Measurements from ENCODE around the gene SND1.

The SND1 gene

DNA sequence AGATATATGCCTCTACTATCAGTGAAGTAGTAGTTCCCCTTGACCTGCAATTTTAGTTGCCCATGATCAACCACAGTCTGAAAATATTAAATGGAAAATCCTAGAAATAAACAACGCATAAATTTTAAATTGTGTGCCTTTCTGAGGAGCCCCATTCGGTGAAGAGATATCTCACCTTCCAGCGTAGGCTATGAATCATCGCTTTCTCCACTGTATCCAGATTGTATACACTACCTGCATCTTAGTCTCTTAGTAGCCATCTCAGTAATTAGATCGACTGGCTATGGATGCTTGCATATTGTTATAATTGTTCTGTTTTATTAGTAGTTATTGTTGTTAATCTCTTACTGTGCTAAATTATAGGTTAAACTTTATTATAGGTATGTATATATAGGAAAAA is 227.9 kb downstream of the SND1 start:
- DNase-seq (ENCODE audit: low read depth) = no peak
- no peak overlapping the region for H3K4me3 ChIP-seq (ENCODE audit: low read depth, low read length)
- TF ChIP-seq, protein P1, sequence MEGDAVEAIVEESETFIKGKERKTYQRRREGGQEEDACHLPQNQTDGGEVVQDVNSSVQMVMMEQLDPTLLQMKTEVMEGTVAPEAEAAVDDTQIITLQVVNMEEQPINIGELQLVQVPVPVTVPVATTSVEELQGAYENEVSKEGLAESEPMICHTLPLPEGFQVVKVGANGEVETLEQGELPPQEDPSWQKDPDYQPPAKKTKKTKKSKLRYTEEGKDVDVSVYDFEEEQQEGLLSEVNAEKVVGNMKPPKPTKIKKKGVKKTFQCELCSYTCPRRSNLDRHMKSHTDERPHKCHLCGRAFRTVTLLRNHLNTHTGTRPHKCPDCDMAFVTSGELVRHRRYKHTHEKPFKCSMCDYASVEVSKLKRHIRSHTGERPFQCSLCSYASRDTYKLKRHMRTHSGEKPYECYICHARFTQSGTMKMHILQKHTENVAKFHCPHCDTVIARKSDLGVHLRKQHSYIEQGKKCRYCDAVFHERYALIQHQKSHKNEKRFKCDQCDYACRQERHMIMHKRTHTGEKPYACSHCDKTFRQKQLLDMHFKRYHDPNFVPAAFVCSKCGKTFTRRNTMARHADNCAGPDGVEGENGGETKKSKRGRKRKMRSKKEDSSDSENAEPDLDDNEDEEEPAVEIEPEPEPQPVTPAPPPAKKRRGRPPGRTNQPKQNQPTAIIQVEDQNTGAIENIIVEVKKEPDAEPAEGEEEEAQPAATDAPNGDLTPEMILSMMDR (IDR thresholded peaks at IDR 0.05; ENCODE audit: insufficient read depth, low read depth, low read length, missing control alignments) = no peak

DNA sequence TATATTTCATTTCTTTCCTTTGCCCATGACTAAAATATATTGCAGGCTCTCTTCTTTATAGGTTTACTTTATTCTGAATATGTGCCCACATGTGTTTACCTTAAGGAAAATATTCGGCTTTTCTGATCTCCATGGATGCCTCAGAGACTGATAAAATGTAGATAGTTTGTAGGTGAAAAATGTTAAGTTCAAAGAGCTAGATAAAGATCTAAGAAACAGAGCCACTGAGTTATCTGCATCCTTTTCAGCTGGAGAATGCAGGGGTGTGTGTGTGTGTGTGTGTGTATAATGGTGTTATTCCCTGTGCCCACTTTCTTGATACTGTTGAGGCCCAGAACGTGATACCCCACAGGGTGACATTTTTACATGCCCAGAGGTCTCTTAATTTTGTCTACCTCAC is 228.5 kb downstream of the SND1 start:
- DNase-seq (ENCODE audit: low read depth) = no peak
- no peak overlapping the region for H3K4me3 ChIP-seq (ENCODE audit: low read depth, low read length)
- TF ChIP-seq, protein P1 (IDR thresholded peaks at IDR 0.05; ENCODE audit: insufficient read depth, low read depth, low read length, missing control alignments) = no peak

DNA sequence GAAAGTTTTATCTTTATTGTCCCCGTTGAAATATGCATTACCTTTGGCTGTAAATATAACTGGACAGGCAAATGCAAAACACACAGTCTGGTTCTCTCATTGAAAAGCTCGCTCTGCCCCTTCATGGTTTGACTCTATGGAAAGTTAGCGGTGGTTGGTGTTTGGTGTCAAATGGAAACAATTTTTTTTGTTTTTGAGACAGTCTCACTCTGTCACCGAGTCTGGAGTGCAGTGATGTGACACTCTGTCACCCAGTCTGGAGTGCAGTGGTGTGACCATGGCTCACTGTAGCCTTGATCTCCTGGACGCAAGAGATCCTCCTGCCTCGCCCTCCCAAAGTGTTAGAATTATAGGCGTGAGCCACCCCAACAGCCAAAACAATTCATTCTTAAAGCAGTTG is 229.6 kb downstream of the SND1 start:
- no peak for DNase-seq (ENCODE audit: low read depth)
- no peak overlapping the region for H3K4me3 ChIP-seq (ENCODE audit: low read depth, low read length)
- TF ChIP-seq, protein P1 (IDR thresholded peaks at IDR 0.05; ENCODE audit: insufficient read depth, low read depth, low read length, missing control alignments) = no peak

DNA sequence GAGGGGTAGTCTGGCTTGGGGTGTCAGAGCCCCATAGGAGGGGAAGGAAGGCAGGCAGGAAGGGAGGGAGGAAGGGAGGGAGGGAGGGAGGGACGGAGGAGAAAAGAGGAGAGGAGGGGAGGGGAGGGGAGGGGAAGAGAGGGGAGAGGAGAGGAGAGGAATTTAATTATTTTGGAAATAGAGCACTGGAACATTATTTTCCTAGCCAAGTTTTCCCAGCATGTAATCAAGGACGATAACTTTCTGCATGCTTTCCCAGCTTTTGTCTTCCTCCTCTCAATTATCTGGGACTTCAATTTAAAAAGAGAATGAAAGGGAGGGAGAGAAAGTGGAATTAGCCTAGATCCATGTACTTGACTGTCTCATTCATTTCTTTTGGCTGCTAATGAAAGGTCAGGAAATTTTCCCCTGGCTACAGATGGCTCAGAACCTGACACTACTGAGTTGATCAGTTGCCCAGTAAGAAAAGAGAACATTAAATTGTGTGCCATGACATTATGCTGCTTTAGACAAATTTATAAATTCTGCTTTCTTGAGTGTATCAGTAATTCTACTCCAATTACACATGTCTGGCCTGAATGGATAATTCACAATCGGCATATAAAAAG is 230.4 kb downstream of the SND1 start:
- DNase-seq (ENCODE audit: low read depth) = no peak
- TF ChIP-seq, protein P1 (IDR thresholded peaks at IDR 0.05; ENCODE audit: insufficient read depth, low read depth, low read length, missing control alignments) = no peak
- no peak overlapping the region for H3K4me3 ChIP-seq (ENCODE audit: low read depth, low read length)

DNA sequence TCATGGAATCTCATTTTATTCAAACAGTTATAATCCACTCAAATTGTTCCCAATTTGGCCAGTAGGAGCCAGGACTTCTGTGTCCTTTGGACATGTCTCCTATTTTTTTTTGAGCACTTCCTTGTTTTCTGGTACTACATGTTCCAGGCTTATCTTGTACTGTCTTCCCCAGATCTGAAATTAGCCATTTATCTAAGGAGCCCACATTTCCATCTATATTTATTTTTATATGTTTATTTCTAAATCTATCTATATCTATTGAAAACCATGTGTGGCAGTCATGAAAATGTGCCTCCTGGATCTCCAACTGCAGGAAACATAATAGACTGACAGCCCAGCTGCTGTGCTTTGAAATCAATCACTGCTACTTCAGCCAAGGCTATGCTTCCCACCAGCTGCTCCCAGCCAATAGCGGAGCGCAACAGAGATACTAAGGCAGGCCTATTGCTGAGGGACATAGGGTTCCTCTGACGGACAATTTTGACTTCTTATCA is 232.1 kb downstream of the SND1 start:
- DNase-seq (ENCODE audit: low read depth) = no peak
- TF ChIP-seq, protein P1 (IDR thresholded peaks at IDR 0.05; ENCODE audit: insufficient read depth, low read depth, low read length, missing control alignments) = no peak
- H3K4me3 ChIP-seq (ENCODE audit: low read depth, low read length) = no peak overlapping the region

DNA sequence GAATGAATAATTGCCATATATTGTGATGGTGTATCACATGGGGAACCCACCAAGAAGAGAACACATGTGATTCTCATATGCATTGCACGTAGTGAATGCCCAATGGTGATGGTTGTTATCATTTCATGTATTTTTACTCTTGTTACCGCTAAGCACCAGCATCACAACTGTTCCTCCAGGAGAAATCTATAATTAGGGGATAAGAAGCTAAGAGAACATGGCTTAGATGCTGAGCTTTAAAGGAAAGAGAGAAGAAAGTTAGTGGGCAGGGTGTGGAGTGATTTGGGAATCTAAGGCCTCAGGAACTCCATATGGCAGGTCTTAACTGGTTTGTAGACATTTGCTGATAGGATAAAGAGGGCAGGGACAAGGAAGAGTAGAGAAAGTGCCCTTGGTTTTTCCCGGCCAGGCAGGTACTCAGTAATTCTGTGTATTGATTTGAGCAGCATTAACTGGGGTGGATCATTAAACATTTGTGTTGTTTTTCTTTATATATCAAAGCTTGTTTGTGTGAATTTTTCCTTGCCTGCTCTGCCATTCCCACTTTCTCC is 233.3 kb downstream of the SND1 start:
- no peak overlapping the region for H3K4me3 ChIP-seq (ENCODE audit: low read depth, low read length)
- TF ChIP-seq, protein P1 (IDR thresholded peaks at IDR 0.05; ENCODE audit: insufficient read depth, low read depth, low read length, missing control alignments) = no peak
- no peak for DNase-seq (ENCODE audit: low read depth)

DNA sequence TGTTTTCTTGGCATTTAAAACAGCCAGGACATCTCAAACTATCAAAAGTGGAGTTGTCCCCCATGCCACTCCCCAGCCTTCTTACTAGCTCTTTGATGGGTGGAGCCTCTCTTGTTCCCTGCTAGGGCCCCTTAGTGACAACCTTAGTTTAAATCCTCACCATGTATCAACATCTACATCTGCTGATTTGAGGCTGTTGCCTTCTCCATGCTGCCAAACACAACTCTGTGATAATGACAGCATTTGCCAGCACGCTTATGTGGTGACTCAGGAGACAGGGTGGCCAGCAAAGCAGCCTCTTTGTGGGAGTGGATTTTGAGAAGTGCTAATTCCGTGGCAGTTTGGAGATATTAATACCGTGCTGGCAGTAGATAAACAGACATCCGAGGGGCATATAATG is 233.8 kb downstream of the SND1 start:
- H3K4me3 ChIP-seq (ENCODE audit: low read depth, low read length) = no peak overlapping the region
- DNase-seq (ENCODE audit: low read depth) = no peak
- TF ChIP-seq, protein P1 (IDR thresholded peaks at IDR 0.05; ENCODE audit: insufficient read depth, low read depth, low read length, missing control alignments) = no peak
